Endothelial cell of umbilical vein (primary cell): ENCODE measurements around the gene IL1R1. TPM values are rescaled to one million over a fixed set of nuclear protein-coding genes. Genes with fewer than 3 reads are reported as not detected.
"Not testable (repeated sequence)": the region's sequence is repeated elsewhere in the genome, so short reads cannot be mapped to it uniquely, and the experiment has no call there.

Source experiments
- BruUV-seq: library from RNA; stranded (reverse); fragments of 400-500 nt; replicated peaks from 2 replicates; lab custom pipeline; 2021; lab: Mats Ljungman, UMichigan
- CTCF ChIA-PET: fragments of 300-600, 350-600 bp; sonication (Branson Sonifier 250); formaldehyde crosslinking; loops from one replicate; lab custom pipeline; 2021; ENCODE audit warnings: antibody characterized with exemption, inconsistent platforms; lab: Charles Lee
- POLR2A ChIA-PET: fragments of 300-600, 350-600 bp; sonication (Branson Sonifier 250); formaldehyde crosslinking; loops from one replicate; lab custom pipeline; 2021; ENCODE audit warnings: antibody characterized with exemption, inconsistent platforms; lab: Charles Lee
- DNase-seq: peaks from one replicate; pipeline ENCODE4 v3.0.0-alpha.2; 2011; ENCODE audit warnings: low read depth, low spot score
- FAIRE-seq: peaks from 2 replicates; lab custom pipeline; 2011; peaks lifted over from hg19 to GRCh38; lab: Jason Lieb, UNC
- H2AFZ ChIP-seq: 2 replicates; pipeline ENCODE4 v1.6.0; 2012; ENCODE audit warnings: low read depth, low read length, control low read depth, inconsistent platforms
- H3K27ac ChIP-seq: 2 replicates; pipeline ENCODE4 v1.5.1; 2011; ENCODE audit warnings: low read depth, mild to moderate bottlenecking, control low read depth, low read length, moderate library complexity; ENCODE audit not compliant: insufficient read depth
- H3K27me3 ChIP-seq, 2 experiments: 2 replicates each; pipeline versions ENCODE4 v1.6.0 to v1.6.1; 2011; ENCODE audit warnings: low read length in 2 of 2, mixed read lengths in 1 of 2; ENCODE audit not compliant: control insufficient read depth in 2 of 2, insufficient read depth in 2 of 2
- H3K36me3 ChIP-seq, 2 experiments: 2 replicates in 1 of 2; 3 replicates in 1 of 2; pipeline ENCODE4 v1.5.1; 2011; ENCODE audit warnings: low read length in 2 of 2, mild to moderate bottlenecking in 1 of 2, moderate library complexity in 1 of 2; ENCODE audit not compliant: control insufficient read depth in 2 of 2, insufficient read depth in 2 of 2; ENCODE audit errors: extremely low read depth in 1 of 2
- H3K4me1 ChIP-seq: 3 replicates; pipeline ENCODE4 v1.5.1; 2011; ENCODE audit warnings: mild to moderate bottlenecking, low read length; ENCODE audit not compliant: control insufficient read depth, insufficient read depth; ENCODE audit errors: extremely low read depth
- H3K4me2 ChIP-seq: 2 replicates; pipeline ENCODE4 v1.6.1; 2011; ENCODE audit warnings: low read length, control low read depth, mixed read lengths; ENCODE audit not compliant: insufficient read depth
- H3K4me3 ChIP-seq, 3 experiments: fragments of 200-600 bp in 1 of 3; sonication (generic), shearing (Covaris generic) in 1 of 3; replicated peaks in 1 of 3; 2 replicates each; pipeline ENCODE4 v1.5.1; 2011 to 2016; ENCODE audit warnings: control low read depth in 3 of 3, low read length in 3 of 3, mild to moderate bottlenecking in 2 of 3, inconsistent platforms in 1 of 3, low read depth in 1 of 3, moderate library complexity in 1 of 3; ENCODE audit not compliant: insufficient read depth in 1 of 3
- H3K79me2 ChIP-seq: 2 replicates; pipeline ENCODE4 v1.6.0; 2012; ENCODE audit warnings: low read length, inconsistent platforms; ENCODE audit not compliant: control insufficient read depth, insufficient read depth
- H3K9ac ChIP-seq: replicated peaks from 2 replicates; pipeline ENCODE3; 2011; ENCODE audit warnings: low read length, control low read depth; ENCODE audit not compliant: insufficient read depth; ENCODE audit errors: extremely low read depth
- H3K9me1 ChIP-seq: replicated peaks from 3 replicates; pipeline ENCODE4 v1.6.0; 2011; ENCODE audit warnings: mild to moderate bottlenecking, low read length; ENCODE audit not compliant: control insufficient read depth, insufficient read depth; ENCODE audit errors: extremely low read depth
- H3K9me3 ChIP-seq: replicated peaks from 2 replicates; pipeline ENCODE4 v1.5.1; 2012; ENCODE audit warnings: low read length, inconsistent platforms; ENCODE audit not compliant: control insufficient read depth, insufficient read depth
- H4K20me1 ChIP-seq: replicated peaks from 2 replicates; pipeline ENCODE3; 2011; ENCODE audit warnings: mild to moderate bottlenecking, low read length; ENCODE audit not compliant: control insufficient read depth, insufficient read depth; ENCODE audit errors: extremely low read depth
- FOS ChIP-seq: IDR thresholded peaks from 2 replicates; pipeline ENCODE4 v1.6.1; 2011; ENCODE audit warnings: mild to moderate bottlenecking, low read length, moderate library complexity, borderline replicate concordance; ENCODE audit not compliant: insufficient read depth
- JUN ChIP-seq: IDR thresholded peaks from 2 replicates; pipeline ENCODE4 v1.6.1; 2011; ENCODE audit warnings: borderline replicate concordance, low read depth; ENCODE audit not compliant: insufficient read length, insufficient read depth
- dilution Hi-C: fragments of 300-500 bp; cut with MboI; formaldehyde crosslinking; loops from one replicate; pipeline ENCODE4 v1.15.0; 2019; ENCODE audit warnings: low sequenced_read_pairs; ENCODE audit not compliant: extremely low pct_ligation_motif_present
- intact Hi-C: fragments of 100-400 bp; cut with micrococcal nuclease; formaldehyde crosslinking; loops from one replicate; pipeline ENCODE4 v1.10.0; 2022
- polyA plus RNA-seq, 4 experiments: library from polyadenylated mRNA; depleted of rRNA in 3 of 4; stranded (reverse) in 3 of 4; unstranded in 1 of 4; fragments of >200 nt; gene quantifications; 2 replicates each; pipeline versions ENCODE4 v1.2.1 to v1.2.3, GENCODE V29; 2011 to 2012; ENCODE audit warnings: missing spikeins in 1 of 4
- total RNA-seq: library from RNA; stranded (reverse); gene quantifications from 2 replicates; pipeline ENCODE4 v1.2.3, GENCODE V29; 2021

IL1R1 gene
- total and polyA plus RNA-seq, 2 donors (not counting 3 experiments of a cell fraction or from before 2014, with no cell fraction given), result 5.4 to 5.5 TPM

- H3K36me3 ChIP-seq, H3K27me3 ChIP-seq, dilution Hi-C loops, BruUV-seq, intact Hi-C loops, H4K20me1 ChIP-seq, H3K4me3 ChIP-seq, CTCF ChIA-PET, DNase-seq, POLR2A ChIA-PET, FAIRE-seq, H3K27ac ChIP-seq, H3K4me2 ChIP-seq, H2AFZ ChIP-seq, H3K9me3 ChIP-seq, H3K79me2 ChIP-seq, H3K9me1 ChIP-seq, H3K9ac ChIP-seq: not testable (repeated sequence)
- peaks cover 10% of the 10 kb centered on the region for H3K4me1 ChIP-seq
These were observed 40.0 kb upstream of the IL1R1 start for GRCh38 chr2:102102636-102102948.

- Histone ChIP-seq H3K9me1 (no peaks in the 10 kb centered on the region), H3K9ac (no peak overlapping the region), H3K27ac (no peak overlapping the region), H3K9me3 (no peaks in the 10 kb centered on the region), H3K4me1 (peaks cover 10% of the 10 kb centered on the region), H3K36me3 (no peaks in the 10 kb centered on the region), H2AFZ (no peak overlapping the region), H3K4me2 (no peak overlapping the region), H4K20me1 (no peaks in the 10 kb centered on the region), H3K4me3 (no peak overlapping the region), H3K27me3 (no peaks in the 10 kb centered on the region), H3K79me2 (no peaks in the 10 kb centered on the region)
- intact Hi-C loops (no loop called here), dilution Hi-C loops (no loop called here)
- ChIA-PET CTCF (interaction anchor here (0.7 to 3.8 kb wide), 5 partner anchors 8 to 220 kb away, joined by 3 to 20 read pairs (median 4); no protein-coding TSS in a partner anchor), POLR2A (no interaction called here)
- no peak for FAIRE-seq
- no peak for TF ChIP-seq FOS
- TF ChIP-seq JUN, result no peak
- BruUV-seq, result no TSS peak
- no peak for DNase-seq
These were observed 39.3 kb upstream of the IL1R1 start for GRCh38 chr2:102103284-102103683.
